Upper lobe of left lung (tissue), 4 donors: ENCODE data around the gene RAPGEF5.

Source experiments
- EP300 ChIP-seq, 4 donors: sonication (generic); formaldehyde crosslinking; IDR thresholded peaks; one replicate each; pipeline ENCODE4 v1.5.1; 2017; ENCODE audit warnings: antibody characterized with exemption in 4 of 4, control low read depth in 2 of 4
- TF ChIP-seq, protein P1 (sequence below), 6 experiments: fragments of 450-650 bp in 4 of 6; fragments of 200-600 bp in 2 of 6; sonication (generic) in 2 of 6; IDR thresholded peaks; one replicate each; pipeline ENCODE4 v1.5.1; 2016 to 2019; ENCODE audit warnings: antibody characterized with exemption in 6 of 6

GRCh38 chr7:22140578-22140977, 216.4 kb downstream of the RAPGEF5 start:
- no peak for TF ChIP-seq EP300 (IDR thresholded peaks at IDR 0.05)
- TF ChIP-seq, protein P1, sequence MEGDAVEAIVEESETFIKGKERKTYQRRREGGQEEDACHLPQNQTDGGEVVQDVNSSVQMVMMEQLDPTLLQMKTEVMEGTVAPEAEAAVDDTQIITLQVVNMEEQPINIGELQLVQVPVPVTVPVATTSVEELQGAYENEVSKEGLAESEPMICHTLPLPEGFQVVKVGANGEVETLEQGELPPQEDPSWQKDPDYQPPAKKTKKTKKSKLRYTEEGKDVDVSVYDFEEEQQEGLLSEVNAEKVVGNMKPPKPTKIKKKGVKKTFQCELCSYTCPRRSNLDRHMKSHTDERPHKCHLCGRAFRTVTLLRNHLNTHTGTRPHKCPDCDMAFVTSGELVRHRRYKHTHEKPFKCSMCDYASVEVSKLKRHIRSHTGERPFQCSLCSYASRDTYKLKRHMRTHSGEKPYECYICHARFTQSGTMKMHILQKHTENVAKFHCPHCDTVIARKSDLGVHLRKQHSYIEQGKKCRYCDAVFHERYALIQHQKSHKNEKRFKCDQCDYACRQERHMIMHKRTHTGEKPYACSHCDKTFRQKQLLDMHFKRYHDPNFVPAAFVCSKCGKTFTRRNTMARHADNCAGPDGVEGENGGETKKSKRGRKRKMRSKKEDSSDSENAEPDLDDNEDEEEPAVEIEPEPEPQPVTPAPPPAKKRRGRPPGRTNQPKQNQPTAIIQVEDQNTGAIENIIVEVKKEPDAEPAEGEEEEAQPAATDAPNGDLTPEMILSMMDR (IDR thresholded peaks at IDR 0.05): no peak
